Fibroblast of upper back skin (primary cell): Measurements from ENCODE around the gene ADD2.
A peak's percentile ranks its signal among the peaks of the same experiment; 100 is the strongest.
"Not testable (repeated sequence)": the region's sequence is repeated elsewhere in the genome, so short reads cannot be mapped to it uniquely, and the experiment has no call there.

Experiments used
- DNase-seq: peaks from one replicate; pipeline ENCODE4 v3.0.0-alpha.2; 2013

The ADD2 gene

DNA sequence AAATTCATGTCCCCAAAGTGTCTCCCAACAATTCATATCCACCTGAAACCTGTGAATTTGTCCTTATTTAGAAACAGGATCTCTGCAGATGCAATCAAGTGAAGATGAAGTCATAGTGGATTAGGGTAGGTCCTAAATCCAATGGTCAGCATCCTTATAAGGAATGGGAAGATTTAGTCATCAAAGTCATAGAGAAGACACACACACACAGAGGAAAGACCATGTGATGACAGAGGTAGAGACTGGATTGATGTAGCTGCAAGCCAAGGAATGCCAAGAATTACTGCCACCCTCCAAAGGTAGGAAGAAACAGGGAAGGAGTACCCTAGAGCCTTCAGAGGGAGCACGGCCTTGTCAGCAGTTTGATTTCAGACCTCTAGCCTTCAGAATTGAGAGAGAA lies 17.7 kb downstream of the ADD2 start:
- DNase-seq: peak; percentile 18

GRCh38 chr2:70748002-70748784 lies 19.8 kb downstream of the ADD2 start:
- DNase-seq: no peak

DNA sequence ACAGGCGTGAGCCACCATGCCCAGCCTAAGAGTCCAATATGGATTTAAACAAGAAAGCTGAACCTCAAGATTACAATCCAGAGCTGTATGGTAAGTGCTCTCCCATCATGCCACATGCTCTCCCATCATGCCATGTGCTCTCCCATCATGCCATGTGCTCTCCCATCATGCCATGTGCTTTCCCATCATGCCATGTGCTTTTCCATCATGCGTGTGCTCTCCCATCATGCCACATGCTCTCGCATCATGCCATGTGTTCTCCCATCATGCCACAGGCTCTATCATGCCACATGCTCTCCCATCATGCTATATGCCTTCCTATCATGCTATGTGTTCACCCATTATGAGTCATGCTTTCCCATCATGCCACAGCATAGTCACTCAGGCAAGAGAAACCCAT lies 20.7 kb downstream of the ADD2 start:
- DNase-seq: no peak

GRCh38 chr2:70746094-70746974 lies 21.7 kb downstream of the ADD2 start:
- DNase-seq: no peak

DNA sequence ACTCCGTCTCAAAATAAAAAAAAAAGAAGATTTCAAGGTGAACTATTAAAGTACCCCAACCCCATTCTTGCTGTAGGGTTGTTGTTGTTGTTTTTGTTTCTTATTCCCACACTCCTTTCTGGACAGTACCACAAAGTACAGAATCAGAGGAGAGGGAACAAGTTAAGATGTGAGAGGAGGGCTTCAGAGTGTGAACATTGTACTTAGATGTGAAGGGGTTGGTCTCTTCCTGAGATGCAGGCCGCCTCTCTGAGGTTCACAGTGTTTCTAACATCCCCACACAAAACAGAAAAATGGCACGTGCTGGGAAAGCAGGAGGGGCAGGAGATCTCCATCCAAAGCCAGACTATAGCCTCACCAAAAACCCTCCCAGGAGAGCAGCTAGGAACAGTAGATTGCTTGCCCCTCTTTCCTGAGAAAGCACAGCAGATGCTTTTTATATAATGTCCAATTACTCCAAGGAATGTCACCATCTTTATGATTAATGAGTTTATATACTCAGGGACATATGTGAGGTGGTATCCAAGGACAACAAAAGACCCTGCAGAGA lies 22.6 kb downstream of the ADD2 start:
- no peak for DNase-seq

- no peak for DNase-seq
Measured at GRCh38 chr2:70744397-70744796, 23.6 kb downstream of the ADD2 start.

DNA sequence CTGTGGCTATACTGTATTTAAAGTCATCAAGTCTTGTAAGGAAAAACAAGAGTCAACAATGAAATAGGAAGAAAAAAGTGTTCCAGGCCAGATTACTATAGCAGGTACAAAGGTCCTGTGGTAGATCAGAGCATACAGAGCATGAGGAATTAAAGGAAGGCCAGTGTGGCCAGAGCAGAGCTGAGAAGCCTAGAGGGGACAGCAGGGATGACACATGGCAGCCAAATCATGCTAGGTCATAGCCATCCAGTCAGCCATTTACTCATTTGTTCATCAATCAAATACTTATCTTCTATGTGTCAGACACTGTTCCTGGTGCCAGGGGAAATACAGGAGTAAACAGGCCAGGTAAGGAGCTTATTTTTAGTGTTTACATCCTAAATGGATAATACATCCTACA lies 24.3 kb downstream of the ADD2 start:
- DNase-seq: no peak

GRCh38 chr2:70743068-70743467 lies 24.9 kb downstream of the ADD2 start:
- peak; percentile 9 for DNase-seq

DNA sequence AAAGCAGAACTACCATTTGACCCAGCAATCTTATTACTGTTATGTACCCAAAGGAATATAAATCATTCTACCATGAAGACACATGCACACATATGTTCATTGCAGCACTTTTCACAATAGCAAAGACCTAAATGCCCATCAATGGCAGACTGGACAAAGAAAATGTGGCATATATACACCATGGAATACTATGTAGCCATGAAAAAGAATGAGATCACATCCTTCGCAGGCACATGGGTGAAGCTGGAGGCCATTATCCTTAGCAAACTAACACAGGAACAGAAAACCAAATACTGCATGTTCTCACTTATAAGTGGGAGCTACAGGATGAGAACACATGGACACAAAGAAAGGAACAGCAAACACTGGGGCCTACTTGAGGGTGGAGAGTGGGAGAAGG lies 28.5 kb downstream of the ADD2 start:
- not testable (repeated sequence) for DNase-seq

- peak; percentile 7 for DNase-seq
Measured at GRCh38 chr2:70738159-70738558, 29.8 kb downstream of the ADD2 start.

GRCh38 chr2:70735071-70735470 lies 32.9 kb downstream of the ADD2 start:
- DNase-seq: no peak

DNA sequence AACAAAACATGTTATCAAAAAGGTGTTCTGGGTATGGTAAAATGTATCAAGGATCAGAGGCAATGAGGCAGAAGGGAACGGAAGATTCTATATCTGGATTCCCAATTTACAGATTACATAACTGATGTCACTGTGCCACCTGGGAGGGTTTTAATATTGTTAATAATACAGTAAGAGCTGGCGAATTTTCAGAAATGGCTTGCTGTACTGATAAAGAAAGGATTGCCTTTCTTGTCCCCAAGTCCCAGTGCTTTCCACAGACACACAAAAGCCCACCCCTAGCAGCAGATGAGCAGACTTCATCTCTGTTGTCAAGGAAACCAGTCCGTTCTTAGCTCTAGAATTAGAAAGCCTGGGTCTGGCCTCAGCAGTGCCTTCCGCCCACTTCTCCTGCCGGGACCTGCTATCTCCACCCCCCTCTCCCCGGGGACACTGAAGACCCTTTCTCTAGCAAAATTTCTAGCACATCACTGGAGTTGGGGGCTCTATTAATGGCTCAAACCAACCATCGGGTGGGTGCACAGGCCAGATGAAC lies 34.3 kb downstream of the ADD2 start:
- no peak for DNase-seq

- DNase-seq: no peak
Measured at GRCh38 chr2:70732766-70733645, 35.0 kb downstream of the ADD2 start.

- DNase-seq: no peak
Measured at GRCh38 chr2:70730730-70731129, 37.3 kb downstream of the ADD2 start.

DNA sequence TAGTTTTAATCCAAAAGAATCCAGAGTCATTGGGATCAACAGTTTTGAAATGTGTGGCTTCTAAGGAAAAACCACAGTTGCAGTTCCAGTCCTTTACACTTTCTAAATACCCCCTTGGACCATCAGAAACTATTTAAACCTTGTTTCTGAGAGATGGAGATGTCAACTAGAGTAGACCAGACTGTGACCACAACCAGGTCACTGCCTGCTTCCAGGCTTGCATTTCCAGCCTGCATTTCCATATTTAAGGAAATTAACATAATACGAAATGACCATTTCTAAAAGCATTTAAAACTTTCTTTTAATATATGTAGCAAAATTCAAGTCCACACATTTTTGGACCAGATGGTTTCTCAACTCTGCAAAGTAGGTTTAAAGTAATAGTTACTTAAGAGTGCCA lies 38.4 kb downstream of the ADD2 start:
- peak; percentile 6 for DNase-seq

DNA sequence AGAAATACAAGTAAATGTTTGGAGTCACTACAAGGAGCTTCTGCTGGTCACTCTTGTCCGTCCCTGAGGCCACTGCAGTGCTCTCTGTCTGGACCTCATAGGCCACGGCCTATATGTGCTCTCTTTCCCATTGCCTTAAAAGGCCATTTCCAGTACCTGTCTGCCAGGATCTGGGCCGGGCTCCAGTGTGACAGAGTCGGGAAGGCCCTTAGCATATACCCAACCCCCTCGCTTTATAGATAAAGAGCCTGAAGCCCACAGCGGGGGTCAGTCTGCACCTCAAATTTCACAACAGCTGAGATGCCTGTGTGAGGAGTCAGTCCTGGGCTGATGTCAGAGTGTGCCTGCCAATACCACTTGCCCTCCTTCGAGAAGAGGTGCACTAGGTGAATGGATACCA lies 39.9 kb downstream of the ADD2 start:
- peak; percentile 44 for DNase-seq

DNA sequence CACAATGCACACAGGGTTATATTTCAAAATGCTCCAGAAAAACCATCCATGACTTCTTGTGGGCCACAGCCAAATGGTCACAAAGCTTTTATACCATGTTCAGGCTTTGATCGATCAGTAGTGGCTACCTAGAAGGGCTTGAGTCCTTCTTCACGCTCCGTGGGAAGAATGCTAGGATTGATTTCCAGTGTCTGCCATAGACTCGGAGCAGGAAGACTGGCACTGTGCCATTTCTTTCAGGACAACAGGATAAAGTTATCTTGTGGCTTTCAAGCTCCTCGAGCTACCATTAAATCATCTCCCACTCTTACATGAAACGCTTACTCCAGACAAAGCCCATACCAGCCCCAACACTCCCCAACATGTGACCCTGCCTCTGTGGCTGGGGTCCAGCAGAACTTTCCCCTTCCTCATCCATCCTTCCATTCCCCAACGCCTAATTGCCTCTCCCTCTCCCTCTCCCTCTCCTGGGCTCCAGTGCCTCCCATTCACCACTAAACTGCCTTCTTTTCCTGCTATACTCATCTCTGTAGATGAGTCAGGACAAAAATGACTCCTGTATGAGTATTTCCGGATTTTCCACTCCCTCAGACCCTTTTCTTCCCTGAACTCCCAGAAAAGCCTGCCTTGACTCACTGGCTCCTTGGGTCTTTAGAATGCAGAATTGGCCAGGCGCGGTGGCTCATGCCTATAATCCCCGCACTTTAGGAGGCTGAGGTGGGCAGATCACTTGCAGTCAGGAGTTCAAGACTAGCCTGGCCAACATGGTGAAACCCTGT lies 40.9 kb downstream of the ADD2 start:
- peak; percentile 84 for DNase-seq

- DNase-seq: no peak
Measured at GRCh38 chr2:70725505-70725904, 42.5 kb downstream of the ADD2 start.

- no peak for DNase-seq
Measured at GRCh38 chr2:70724366-70724765, 43.6 kb downstream of the ADD2 start.

GRCh38 chr2:70723286-70723885 lies 44.6 kb downstream of the ADD2 start:
- DNase-seq: no peak

DNA sequence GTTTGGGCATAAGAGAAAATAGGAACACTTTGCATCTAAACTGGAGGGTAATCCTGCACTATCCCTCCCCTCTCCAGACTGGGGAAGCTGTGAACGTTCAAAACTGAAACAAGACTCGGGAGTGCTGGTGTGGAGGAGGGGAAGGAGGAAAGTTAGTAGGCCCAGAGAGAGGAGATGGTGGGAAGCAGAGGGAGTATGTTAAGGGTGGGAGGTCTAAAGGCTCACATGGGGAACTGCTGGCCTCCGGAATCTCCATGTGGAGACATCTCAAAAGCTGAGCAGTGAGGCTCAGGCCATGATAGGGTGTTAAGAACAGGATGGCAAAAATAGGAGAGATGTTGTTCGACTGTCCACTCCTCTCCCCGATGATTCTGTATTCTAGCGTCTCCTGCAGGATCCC lies 47.9 kb downstream of the ADD2 start:
- no peak for DNase-seq
